Stimulated activated CD8-positive, alpha-beta memory T cell treated with anti-CD3 and anti-CD28 coated beads, Interleukin-4, amount 100 ng/mL, for 48 hours (primary cell): ENCODE results near the gene DAPK1.

Experiments used
- DNase-seq: peaks from one replicate; pipeline ENCODE4 v3.0.0-alpha.2; 2020

DAPK1 gene

DNA sequence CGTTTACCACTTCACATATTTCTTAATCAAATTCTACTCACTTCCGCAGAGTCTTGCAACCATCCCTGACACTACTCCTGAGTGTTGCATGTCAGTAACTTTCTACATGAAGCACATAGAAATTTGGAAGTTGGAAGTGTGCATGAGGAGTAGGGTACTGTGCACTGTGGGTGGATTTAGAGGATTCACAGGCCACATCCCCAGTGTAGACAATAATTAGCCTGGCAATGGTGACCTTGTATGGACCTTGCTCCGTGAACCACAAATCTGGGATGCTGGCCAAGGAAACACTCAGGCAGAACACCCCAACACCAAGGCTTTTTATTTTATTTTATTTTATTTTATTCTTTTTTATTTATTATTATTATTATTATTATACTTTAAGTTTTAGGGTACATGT, 253.8 kb downstream of the DAPK1 start:
- DNase-seq = no peak

DNA sequence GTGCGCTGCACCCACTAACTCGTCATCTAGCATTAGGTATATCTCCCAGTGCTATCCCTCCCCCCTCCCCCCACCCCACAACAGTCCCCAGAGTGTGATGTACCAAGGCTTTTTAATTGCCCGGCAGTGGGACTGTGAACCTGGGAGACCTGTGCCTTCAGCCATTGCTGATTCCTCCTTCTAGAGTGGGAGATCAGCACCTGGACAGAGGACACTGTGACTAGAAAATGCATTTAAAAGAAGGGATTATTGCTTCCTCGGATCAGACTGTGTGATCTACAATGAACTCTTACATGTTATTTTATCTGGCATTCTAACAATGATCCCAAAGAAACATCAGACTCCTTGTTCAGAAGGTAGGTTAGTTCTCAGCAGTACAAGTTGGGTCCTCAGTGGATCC, 254.2 kb downstream of the DAPK1 start:
- DNase-seq = no peak

DNA sequence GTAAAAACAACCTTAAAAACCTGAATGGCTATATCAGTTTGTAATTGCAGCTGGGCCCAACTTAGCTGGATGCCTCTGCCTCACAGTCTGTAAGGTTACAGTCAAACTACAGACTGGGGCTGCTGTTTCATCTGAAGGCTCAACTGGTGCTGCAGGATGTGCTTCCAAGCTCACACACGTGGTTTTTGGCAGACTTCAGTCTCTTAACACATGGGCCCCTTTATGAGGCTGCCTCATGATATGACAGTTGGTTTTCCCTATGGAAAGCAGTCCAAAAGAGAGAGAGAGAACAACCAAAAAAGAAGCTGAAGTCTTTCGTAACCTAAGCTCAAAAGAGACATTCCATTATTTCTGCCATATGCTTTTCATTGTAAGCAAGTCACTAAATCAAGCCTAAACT, 255.6 kb downstream of the DAPK1 start:
- no peak for DNase-seq
